ENCODE data around the gene ACTN1.

DNA sequence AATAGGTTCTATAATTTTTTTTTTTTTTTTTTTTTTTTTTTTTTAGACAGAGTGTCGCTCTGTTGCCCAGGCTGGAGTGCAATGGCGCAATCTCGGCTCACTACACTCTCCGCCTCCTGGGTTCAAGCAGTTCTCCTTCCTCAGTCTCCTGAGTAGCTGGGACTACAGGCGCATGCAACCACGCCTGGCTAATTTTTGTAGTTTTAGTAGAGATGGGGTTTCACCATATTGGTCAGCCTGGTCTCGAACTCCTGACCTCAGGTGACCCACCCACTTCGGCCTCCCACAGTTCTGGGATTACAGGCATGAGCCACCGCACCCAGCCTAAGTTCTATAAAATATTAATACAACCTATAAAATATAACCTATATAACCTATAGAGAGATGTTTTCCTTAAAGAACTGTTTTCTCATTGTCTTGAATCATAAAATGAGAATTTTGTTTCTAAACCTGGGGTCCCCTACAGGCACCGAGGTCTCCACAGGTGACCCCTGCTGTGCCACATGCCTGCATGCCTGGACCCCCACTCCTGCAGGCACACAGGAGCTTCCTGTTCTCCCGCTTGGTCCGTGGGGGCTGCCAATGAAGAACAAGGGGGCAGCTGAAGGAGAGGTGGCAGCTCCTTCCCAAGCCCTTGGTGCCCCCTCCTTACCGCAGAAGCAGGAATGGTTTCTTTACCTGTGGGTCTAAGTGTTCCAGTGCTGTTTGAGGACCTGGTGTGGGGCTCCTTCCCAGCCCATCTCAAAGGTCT, 115.3 kb downstream of the ACTN1 start:
- TF ChIP-seq GATA3 (IDR thresholded peaks at IDR 0.05; ENCODE audit: low read depth, low read length) = no peak
- TF ChIP-seq GATA2 (IDR thresholded peaks at IDR 0.05; ENCODE audit: low read depth, low read length) = no peak

All from SH-SY5Y (cell line).